Muscle layer of colon (tissue), 2 donors: Measurements from ENCODE around the gene CA5A.

Source experiments
- H3K27ac ChIP-seq: one replicate; pipeline ENCODE4 v1.7.0; 2013; ENCODE audit warnings: low read depth, mild to moderate bottlenecking, low read length, moderate library complexity
- H3K27me3 ChIP-seq, 2 donors: one replicate each; pipeline ENCODE4 v1.7.0; 2013; ENCODE audit warnings: low read length in 2 of 2, mild to moderate bottlenecking in 2 of 2; ENCODE audit not compliant: insufficient read depth in 2 of 2, control insufficient read depth in 1 of 2
- H3K36me3 ChIP-seq: one replicate; pipeline ENCODE4 v1.7.0; 2013; ENCODE audit warnings: mild to moderate bottlenecking, low read length; ENCODE audit not compliant: insufficient read depth
- H3K4me1 ChIP-seq: one replicate; pipeline ENCODE4 v1.7.0; 2013; ENCODE audit warnings: mild to moderate bottlenecking, low read length; ENCODE audit not compliant: insufficient read depth
- H3K4me3 ChIP-seq, 2 donors: one replicate each; pipeline ENCODE4 v1.7.0; 2013; ENCODE audit warnings: low read length in 2 of 2, low read depth in 1 of 2, mild to moderate bottlenecking in 1 of 2, moderate library complexity in 1 of 2
- H3K9ac ChIP-seq: one replicate; pipeline ENCODE4 v1.7.0; 2013; ENCODE audit warnings: low read length
- H3K9me3 ChIP-seq: one replicate; pipeline ENCODE4 v1.7.0; 2013; ENCODE audit warnings: mild to moderate bottlenecking, low read length
- donor health status: abdominal sarcoma.
- donor health status: Adenocarcinoma of cecum.

Gene CA5A

DNA sequence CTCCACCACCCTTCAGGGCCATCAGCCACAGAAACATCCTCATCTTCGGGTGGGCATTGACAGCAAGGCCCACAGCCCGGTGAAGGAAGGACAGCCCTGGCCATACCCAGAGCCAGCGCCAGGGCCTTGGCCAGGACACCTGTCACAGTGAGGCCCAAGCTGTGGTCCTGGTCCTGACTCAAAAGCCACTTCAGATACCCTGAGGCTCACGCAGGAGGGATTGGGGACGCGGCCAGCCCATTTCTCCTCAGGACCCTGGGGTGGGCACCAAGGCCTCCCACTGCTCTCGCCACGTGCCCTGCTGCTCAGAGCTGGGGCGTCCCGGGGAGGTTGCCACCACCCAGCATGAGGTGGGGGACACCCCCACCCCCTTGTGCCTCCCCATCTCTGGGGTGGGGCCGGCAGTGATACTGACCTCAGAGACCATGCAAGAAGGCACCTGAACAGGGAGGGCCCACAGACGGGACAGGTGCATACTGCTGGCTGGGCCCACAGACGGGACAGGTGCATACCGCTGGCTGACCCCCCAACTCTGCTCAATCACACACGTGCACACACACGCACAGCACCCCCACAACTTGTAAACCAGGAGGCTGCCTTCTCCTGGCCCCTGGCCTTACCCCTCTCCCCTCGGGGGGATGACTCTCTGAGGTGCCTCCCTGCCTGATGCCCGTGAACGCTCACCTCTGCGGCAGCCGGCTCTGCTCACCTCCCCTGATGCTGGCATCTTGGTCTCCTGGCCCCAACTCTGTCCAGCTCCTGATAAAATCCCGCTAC is 81.2 kb downstream of the CA5A start:
- Histone ChIP-seq H3K4me1 (peaks cover 71% of the 10 kb centered on the region), H3K27me3 (no peaks in the 10 kb centered on the region), H3K9me3 (no peaks in the 10 kb centered on the region), H3K4me3 (no peak overlapping the region), H3K9ac (peak overlapping the region; percentile 49), H3K36me3 (peaks cover 16% of the 10 kb centered on the region), H3K27ac (peak overlapping the region; percentile 84)

DNA sequence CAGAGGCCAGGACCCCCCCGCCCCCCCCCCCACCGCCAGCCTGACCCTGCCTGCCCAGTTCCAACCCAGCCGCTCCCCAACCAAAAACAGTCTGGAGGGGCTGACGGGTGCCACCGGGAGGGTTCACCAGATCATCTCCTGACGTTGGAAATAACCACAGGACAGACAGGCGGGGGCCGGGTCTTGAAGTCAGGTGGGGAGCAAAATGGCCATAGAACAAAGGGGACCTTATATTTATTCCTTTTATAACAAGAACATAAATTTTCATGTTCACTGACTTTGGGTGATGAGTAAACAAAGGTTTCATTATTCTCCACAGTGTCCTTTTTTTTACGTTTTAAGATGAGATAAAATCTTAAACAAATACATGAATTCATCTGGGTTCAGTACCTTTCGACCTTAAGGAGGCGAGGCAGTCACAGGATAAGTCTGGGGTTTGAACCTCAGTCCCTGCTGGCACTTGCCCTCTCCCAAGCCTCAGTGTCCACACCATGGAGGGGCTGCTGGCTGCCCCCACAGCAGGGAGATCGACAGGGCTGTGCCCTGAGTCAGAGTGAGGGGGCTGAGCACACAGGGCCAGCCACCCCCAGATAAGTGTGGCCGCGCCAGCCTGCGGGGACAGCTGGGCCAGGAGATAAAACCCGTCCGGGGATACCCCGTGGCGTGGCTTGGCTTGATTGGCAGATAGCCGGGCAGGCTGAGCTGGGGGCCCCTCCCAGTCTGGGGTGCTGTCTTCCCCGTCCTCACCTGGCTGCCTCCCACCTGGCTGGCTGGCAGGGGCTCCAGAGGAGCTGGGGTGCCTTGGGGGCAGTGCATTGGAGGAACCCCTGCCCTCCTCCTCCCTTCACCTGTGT is 82.0 kb downstream of the CA5A start:
- H3K9me3 ChIP-seq, result no peaks in the 10 kb centered on the region
- H3K36me3 ChIP-seq, result peaks cover 16% of the 10 kb centered on the region
- peaks cover 74% of the 10 kb centered on the region for H3K4me1 ChIP-seq
- peak overlapping the region; percentile 18 for H3K9ac ChIP-seq
- no peak overlapping the region for H3K4me3 ChIP-seq
- peak overlapping the region; percentile 84 for H3K27ac ChIP-seq
- H3K27me3 ChIP-seq, result no peaks in the 10 kb centered on the region

DNA sequence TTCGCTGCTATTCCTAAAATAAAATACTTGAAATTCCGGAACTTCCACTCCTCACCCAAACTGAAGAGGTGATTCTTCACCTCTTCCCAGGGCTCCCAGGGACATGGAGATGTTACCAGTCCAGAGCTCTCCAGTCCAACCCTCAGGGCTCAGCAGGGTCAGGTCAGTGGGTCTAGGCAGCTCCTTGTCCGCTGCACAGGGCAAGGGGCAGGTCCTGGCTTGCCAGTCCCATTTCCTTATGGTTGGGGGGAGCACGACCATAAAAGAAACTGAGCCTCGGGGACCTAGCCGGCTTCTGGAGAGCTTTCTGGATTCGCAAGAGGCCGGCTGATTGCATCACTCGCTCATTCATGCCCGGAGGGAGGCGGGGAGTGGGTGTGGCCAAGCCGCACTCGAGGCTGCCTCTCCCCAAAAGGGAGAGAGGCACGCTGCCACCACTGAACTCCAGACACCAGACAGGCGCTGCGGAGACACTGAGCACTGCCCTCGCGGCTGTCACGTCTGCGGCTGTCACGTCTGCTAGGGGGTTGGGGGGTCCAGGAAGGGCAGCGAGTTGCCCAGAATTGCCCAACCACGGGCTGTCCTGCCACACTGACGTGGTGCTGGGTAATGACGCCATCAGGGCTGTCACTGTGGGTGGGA is 82.8 kb downstream of the CA5A start:
- peak overlapping the region; percentile 69 for H3K27ac ChIP-seq

DNA sequence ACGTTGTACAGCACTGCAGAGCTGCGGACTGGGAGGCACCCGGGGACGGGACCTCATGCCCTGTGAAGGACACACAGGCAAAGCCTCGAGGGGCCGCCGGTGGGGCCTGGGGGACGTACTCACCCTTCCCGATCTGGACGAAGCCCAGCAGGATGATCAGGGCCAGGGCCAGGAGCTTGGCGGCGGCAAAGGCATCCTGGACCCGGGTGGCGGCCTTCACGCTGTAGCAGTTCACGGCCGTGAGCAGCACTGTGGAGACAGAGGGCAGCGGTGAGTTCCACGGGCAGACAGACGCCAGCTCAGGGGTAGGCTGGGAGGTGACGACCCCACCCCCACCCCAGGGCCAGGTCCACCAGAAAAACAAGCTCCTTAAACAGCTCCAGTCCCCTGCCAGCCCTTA is 84.7 kb downstream of the CA5A start:
- H3K36me3 ChIP-seq, result peaks cover 16% of the 10 kb centered on the region
- H3K9me3 ChIP-seq, result no peaks in the 10 kb centered on the region
- peaks cover 53% of the 10 kb centered on the region for H3K4me1 ChIP-seq
- no peak overlapping the region for H3K9ac ChIP-seq
- peak overlapping the region; percentile 21 for H3K27ac ChIP-seq
- H3K27me3 ChIP-seq, result no peaks in the 10 kb centered on the region
- H3K4me3 ChIP-seq, result no peak overlapping the region

More for the DNA sequence above, 82.8 kb downstream of the CA5A start:
- Histone ChIP-seq H3K9ac (peak overlapping the region; percentile 62), H3K36me3 (peaks cover 16% of the 10 kb centered on the region), H3K9me3 (no peaks in the 10 kb centered on the region), H3K27me3 (no peaks in the 10 kb centered on the region), H3K4me3 (peak overlapping the region in 1 of 2 donors; percentile 24), H3K4me1 (peaks cover 66% of the 10 kb centered on the region)

DNA sequence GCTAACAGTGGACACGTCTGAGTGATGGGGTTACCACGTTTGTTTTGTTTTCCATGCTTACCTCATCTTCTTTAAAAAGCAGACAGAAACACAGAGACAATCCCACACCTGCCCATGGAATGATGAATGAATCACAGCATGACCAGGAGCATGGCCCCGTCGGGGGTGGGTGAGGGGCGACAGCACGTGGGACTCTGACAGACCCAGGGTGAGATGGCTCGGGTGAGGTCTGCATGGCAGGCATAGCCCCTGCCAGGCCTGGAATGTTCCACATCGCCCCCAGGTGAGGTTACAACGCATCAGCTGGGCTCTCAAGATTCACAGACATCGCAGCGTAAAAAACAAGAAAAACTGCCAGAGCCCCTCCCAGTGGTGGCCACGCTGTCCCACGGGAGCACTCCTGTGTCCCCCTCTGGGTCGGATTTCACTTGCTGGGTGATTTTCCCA is 85.2 kb downstream of the CA5A start:
- Histone ChIP-seq H3K27ac (peak overlapping the region; percentile 21), H3K4me1 (peaks cover 53% of the 10 kb centered on the region)

DNA sequence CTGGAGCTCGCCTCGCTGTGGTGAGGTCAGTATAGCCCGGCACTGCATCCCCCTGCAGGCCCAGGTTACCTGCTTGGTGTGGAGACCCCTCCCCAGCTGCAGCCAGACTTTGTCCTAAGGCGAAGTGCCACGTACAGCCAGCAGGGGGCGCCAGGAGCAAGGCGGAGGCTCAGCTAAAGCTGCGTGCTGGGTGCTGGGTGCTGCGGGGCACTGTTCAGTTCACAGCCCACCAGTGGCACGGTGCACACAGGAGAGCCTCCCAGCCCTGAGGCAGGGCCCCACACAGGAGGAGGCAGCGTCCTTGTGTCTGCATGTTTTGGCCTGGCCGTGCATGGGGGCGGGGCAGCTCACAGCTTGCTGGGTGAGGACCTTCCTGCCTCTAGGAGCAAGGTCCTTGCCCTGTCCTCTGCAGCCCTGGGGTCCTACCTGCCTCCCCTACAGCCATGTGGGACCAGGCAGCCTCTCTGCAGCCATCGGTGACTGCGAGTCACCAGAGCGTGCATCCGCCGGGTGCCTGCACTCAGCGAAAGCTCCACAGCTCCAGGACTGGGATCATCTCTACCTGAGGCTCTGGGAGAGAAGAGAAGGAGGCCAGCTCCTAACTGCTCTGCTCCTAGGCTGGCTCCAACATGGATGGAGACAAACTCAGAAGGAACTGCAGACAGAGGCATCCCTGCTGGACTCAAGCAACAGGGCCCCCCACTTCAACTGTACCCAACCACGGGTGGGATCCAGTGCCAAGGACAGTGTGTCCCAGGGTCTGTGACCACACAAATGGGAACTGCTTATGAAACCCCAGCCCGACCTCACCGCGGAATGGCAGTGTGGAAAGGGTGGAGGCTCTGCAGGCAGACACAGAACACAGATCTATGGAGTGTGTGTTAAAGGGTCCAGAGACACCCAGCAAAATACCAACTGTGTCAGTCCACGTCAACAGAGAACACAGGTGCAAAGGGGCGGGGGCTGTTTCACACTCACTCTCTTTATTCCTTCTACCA is 86.0 kb downstream of the CA5A start:
- Histone ChIP-seq H3K4me3 (no peak overlapping the region), H3K36me3 (peaks cover 16% of the 10 kb centered on the region), H3K9me3 (no peaks in the 10 kb centered on the region), H3K4me1 (peaks cover 48% of the 10 kb centered on the region), H3K27me3 (no peaks in the 10 kb centered on the region), H3K27ac (no peak overlapping the region), H3K9ac (no peak overlapping the region)

More for the DNA sequence above, 85.2 kb downstream of the CA5A start:
- Histone ChIP-seq H3K9ac (no peak overlapping the region), H3K27me3 (no peaks in the 10 kb centered on the region), H3K36me3 (peaks cover 16% of the 10 kb centered on the region), H3K9me3 (no peaks in the 10 kb centered on the region), H3K4me3 (no peak overlapping the region)

DNA sequence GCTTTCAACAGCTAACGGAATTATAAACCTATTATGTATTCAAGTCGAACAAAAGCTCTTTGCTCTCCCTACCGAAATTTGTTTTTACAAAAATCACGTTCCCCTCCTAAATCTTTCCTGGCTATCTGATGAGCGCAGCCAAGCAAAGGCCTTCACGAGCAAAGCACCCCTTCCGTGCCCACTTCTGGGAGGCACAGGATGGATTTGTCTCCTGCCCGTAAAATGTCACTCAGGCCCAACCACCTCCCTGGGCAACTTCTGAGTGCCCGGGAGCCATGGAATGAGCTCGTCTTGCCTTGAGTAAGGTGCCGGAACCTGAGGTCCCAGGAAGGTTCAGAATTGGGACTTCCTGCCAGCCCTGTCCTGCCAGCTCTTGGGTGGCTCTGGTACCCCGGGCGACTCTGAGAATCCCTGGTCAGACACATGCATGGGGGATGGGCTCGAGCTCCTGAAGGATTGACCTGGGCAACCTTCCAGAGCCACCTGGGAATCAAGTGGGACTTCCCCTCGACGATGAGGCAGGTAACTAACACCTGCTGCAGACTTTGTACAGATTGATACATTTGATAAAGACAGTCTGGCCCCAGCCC is 86.8 kb downstream of the CA5A start:
- peaks cover 16% of the 10 kb centered on the region for H3K36me3 ChIP-seq
- H3K4me1 ChIP-seq, result peaks cover 40% of the 10 kb centered on the region
- H3K27ac ChIP-seq, result no peak overlapping the region
- H3K27me3 ChIP-seq, result no peaks in the 10 kb centered on the region
- H3K9me3 ChIP-seq, result no peaks in the 10 kb centered on the region
- no peak overlapping the region for H3K9ac ChIP-seq
- H3K4me3 ChIP-seq, result no peak overlapping the region

DNA sequence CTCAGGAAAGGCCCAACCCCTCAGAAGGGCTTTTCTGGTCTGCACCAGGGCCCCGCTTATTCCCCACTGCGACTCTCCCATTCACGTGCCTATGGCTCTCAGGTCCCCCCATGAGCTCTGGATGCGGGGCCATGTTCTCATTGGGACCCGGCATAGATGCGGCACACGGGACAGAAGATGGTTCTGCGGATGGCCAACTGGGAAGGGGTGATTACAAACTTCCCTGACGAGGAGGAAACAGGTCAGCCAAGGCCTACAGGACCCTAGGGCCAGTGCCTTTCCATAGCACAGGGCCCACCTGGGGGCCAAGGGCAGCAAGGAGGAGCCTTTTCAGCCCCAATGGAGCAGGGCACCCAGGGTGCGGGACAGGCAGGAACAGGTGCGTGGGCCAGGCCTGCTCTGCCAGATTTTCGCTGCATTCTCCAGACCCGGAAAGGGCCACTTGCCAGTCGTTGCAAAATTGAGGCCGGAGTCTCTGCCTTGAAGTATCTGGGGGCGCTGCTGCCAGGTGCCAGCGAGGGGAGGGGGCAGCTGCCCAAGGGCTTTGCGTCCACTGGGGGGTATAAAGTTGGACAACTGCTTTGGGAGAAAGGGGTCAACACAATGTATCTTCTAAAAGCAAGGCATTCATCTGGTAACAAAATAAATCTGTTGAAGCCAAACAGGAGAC is 87.5 kb downstream of the CA5A start:
- Histone ChIP-seq H3K9me3 (no peaks in the 10 kb centered on the region), H3K4me3 (no peak overlapping the region), H3K36me3 (peaks cover 16% of the 10 kb centered on the region), H3K27ac (no peak overlapping the region), H3K9ac (no peak overlapping the region), H3K27me3 (no peaks in the 10 kb centered on the region), H3K4me1 (peaks cover 35% of the 10 kb centered on the region)

DNA sequence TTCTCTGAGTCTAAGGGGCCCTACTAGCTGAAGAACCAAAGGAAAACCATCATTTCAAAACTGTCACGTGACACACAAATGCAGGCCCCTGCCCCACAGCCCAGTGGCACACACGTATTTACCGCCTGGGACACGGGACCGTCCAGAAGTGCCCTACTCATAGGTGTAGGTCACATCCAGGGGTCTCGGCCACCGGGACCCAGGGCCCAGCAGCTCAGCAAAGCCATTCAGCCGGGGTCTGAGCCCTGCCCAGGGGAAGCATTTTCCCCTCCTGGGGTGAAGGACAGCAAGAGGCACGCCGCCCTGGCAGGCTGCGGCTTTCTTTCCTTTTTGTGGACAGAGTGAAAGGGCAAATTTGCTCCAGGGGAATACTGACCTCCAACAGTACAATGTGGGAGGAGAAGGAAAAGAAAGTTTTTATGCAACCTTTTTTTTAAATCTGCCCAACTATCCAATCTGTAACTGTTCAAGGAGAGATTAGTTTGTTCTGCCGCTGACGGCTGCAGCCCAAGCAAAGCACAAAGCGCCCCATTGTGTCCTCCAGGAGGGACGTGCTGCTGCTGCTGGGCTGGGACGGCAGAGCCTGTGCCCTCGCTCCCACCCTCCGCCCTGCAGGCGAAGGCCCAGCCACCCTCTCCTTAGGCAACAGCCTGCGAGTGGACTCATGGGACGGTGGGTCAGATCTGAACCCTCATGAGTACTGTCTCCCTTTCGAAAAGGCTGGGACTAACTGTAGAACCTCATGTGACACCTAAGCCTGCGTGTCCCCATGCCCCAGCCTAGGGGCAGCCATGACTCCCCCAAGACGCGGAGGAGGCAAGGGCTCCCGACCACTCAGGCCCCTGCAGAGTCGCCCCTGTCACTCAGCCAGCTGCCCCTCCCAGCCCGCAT is 88.3 kb downstream of the CA5A start:
- Histone ChIP-seq H3K4me3 (no peak overlapping the region), H3K27ac (no peak overlapping the region), H3K27me3 (no peaks in the 10 kb centered on the region), H3K4me1 (peaks cover 29% of the 10 kb centered on the region), H3K36me3 (peaks cover 16% of the 10 kb centered on the region), H3K9me3 (no peaks in the 10 kb centered on the region), H3K9ac (no peak overlapping the region)
